Stomach (tissue), 9 donors: Measurements from ENCODE around the gene OR2L2. TPM values are rescaled to one million over a fixed set of nuclear protein-coding genes. Genes with fewer than 3 reads are reported as not detected.

Experiments used
- DNase-seq, 2 donors: peaks; one replicate each; pipeline versions ENCODE4 v3.0.0 to v3.0.0-alpha.2; 2013 to 2019
- H3K27ac ChIP-seq, 5 donors: fragments of 200-600 bp in 4 of 5; sonication (generic) in 4 of 5; one replicate each; pipeline ENCODE4 v1.5.1; 2013 to 2019; ENCODE audit warnings: mild to moderate bottlenecking in 1 of 5, moderate library complexity in 1 of 5
- H3K27me3 ChIP-seq, 3 donors: fragments of 200-600 bp; sonication (generic); one replicate each; pipeline ENCODE4 v1.5.1; 2017 to 2019; ENCODE audit warnings: mixed run types in 1 of 3
- H3K36me3 ChIP-seq, 4 donors: fragments of 200-600 bp; sonication (generic); 1 replicate in 3 of 4; 2 replicates in 1 of 4; pipeline ENCODE4 v1.5.1; 2016 to 2019
- H3K4me1 ChIP-seq, 4 donors: fragments of 200-600 bp; sonication (generic); one replicate each; pipeline ENCODE4 v1.5.1; 2016 to 2019
- H3K4me3 ChIP-seq, 4 donors: fragments of 200-600 bp; sonication (generic) in 3 of 4; one replicate each; pipeline ENCODE4 v1.5.1; 2016 to 2019; ENCODE audit warnings: mild to moderate bottlenecking in 1 of 4
- H3K9me3 ChIP-seq, 4 donors: fragments of 200-600 bp; sonication (generic); one replicate each; pipeline ENCODE4 v1.5.1; 2016 to 2019
- EP300 ChIP-seq: sonication (generic); formaldehyde crosslinking; IDR thresholded peaks from one replicate; pipeline ENCODE4 v1.6.1; 2017; ENCODE audit warnings: antibody characterized with exemption
- POLR2A ChIP-seq, 4 donors: fragments of 450-650 bp; IDR thresholded peaks; one replicate each; pipeline ENCODE4 v1.6.1; 2016; ENCODE audit warnings: antibody characterized with exemption in 4 of 4, control low read depth in 2 of 4, mild to moderate bottlenecking in 1 of 4, moderate library complexity in 1 of 4
- POLR2AphosphoS5 ChIP-seq, 3 donors: sonication (generic); formaldehyde crosslinking; IDR thresholded peaks; one replicate each; pipeline ENCODE4 v1.6.1; 2016; ENCODE audit warnings: antibody characterized with exemption in 3 of 3
- WGBS, 5 donors: extraction: QIAGEN DNeasy Blood & Tissue Kit in 3 of 5; methylation state at CpG; one replicate each; pipeline versions ENCODE4 v1.1.5 to v1.1.7; 2013 to 2018; 5-methylcytosine and 5-hydroxymethylcytosine counted together
- intact Hi-C: fragments of 100-400 bp; cut with DNase I; formaldehyde crosslinking; loops from one replicate; pipeline ENCODE4 v1.15.1; 2023; ENCODE audit warnings: low total_unique reads
- polyA plus RNA-seq, 3 donors: library from polyadenylated mRNA; stranded (reverse); fragments of 200-250 nt; gene quantifications; one replicate each; pipeline ENCODE4 v1.2.3, GENCODE V29; 2013
- total RNA-seq, 5 donors: library from RNA; depleted of rRNA; stranded (reverse); fragments of >200 nt; gene quantifications; one replicate each; pipeline versions ENCODE4 v1.1.0 to v1.2.3, GENCODE V29; 2014 to 2016
- TF ChIP-seq, protein P1 (sequence below), 7 experiments: fragments of 450-650 bp in 4 of 7; fragments of 200-600 bp in 3 of 7; sonication (generic) in 3 of 7; IDR thresholded peaks; one replicate each; pipeline ENCODE4 v1.5.1; 2016 to 2019; ENCODE audit warnings: antibody characterized with exemption in 7 of 7, control low read depth in 2 of 7, mild to moderate bottlenecking in 1 of 7
- donor health status: healthy with polysubstance abuse.
- donor health status: Bipolar disorder and iron deficiency.
- donor health status: healthy.

The OR2L2 gene
- total and polyA plus RNA-seq, 8 donors: not detected

DNA sequence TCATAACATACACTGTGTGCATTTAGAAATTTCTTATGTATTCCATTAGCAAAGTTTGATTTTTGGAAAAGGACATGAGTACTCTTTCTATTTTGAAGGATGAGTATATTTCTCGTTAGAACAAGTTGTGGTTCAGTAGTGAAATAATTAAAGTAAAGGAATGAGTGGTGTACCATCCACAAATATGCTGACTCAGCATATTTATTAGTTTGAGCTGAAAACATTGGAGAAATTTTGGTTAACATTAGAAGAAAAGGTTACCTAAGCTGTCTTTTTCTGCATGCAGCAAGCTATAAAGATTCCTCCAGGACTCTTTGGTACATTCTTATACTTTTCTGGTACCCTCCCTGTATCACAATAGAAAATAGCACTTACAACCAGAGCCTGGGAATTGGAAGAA is 22.1 kb upstream of the OR2L2 start:
- Histone ChIP-seq H3K4me3 (no peak overlapping the region), H3K27me3 (no peaks in the 10 kb centered on the region), H3K4me1 (no peaks in the 10 kb centered on the region), H3K9me3 (peaks cover 3 to 48% (median 31%) of the 10 kb centered on the region in 4 donors), H3K36me3 (no peaks in the 10 kb centered on the region), H3K27ac (no peak overlapping the region)
- no peak for DNase-seq
- no peak for TF ChIP-seq POLR2A (IDR thresholded peaks at IDR 0.05)
- TF ChIP-seq EP300: no peak
- TF ChIP-seq, protein P1, sequence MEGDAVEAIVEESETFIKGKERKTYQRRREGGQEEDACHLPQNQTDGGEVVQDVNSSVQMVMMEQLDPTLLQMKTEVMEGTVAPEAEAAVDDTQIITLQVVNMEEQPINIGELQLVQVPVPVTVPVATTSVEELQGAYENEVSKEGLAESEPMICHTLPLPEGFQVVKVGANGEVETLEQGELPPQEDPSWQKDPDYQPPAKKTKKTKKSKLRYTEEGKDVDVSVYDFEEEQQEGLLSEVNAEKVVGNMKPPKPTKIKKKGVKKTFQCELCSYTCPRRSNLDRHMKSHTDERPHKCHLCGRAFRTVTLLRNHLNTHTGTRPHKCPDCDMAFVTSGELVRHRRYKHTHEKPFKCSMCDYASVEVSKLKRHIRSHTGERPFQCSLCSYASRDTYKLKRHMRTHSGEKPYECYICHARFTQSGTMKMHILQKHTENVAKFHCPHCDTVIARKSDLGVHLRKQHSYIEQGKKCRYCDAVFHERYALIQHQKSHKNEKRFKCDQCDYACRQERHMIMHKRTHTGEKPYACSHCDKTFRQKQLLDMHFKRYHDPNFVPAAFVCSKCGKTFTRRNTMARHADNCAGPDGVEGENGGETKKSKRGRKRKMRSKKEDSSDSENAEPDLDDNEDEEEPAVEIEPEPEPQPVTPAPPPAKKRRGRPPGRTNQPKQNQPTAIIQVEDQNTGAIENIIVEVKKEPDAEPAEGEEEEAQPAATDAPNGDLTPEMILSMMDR (IDR thresholded peaks at IDR 0.05): no peak
- no peak for TF ChIP-seq POLR2AphosphoS5 (IDR thresholded peaks at IDR 0.05)
- intact Hi-C loops: no loop called here
- 35 to 74% (median 49%) methylated on average over 1 of the region's 1 CpG for WGBS, 5 donors

DNA sequence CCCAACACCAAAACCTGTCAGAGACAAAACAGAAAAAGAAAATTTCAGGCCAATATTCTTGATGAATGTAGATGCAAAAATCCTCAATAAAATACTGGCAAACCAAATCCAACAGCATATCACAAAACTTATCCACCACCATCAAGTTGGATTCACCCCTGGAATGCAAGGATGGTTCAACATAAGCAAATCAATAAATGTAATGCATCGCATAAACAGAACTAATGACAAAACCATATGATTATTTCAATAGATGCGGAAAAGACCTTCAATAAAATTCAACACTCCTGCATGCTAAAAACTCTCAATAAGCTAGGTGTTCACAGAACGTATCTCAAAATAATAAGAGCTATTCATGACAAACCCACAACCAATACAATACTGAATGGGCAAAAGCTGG is 20.2 kb upstream of the OR2L2 start:
- Histone ChIP-seq H3K27me3 (no peaks in the 10 kb centered on the region), H3K4me1 (no peaks in the 10 kb centered on the region), H3K36me3 (no peaks in the 10 kb centered on the region), H3K4me3 (no peak overlapping the region), H3K9me3 (peaks cover 3 to 46% (median 31%) of the 10 kb centered on the region in 4 donors), H3K27ac (no peak overlapping the region)
- TF ChIP-seq POLR2A (IDR thresholded peaks at IDR 0.05) (no peak), POLR2AphosphoS5 (IDR thresholded peaks at IDR 0.05) (no peak), EP300 (no peak)
- TF ChIP-seq, protein P1 (IDR thresholded peaks at IDR 0.05): no peak
- no peak for DNase-seq
- WGBS, 5 donors: 73 to 85% (median 82%) methylated on average over 3 of the region's 3 CpGs
- intact Hi-C loops: no loop called here

DNA sequence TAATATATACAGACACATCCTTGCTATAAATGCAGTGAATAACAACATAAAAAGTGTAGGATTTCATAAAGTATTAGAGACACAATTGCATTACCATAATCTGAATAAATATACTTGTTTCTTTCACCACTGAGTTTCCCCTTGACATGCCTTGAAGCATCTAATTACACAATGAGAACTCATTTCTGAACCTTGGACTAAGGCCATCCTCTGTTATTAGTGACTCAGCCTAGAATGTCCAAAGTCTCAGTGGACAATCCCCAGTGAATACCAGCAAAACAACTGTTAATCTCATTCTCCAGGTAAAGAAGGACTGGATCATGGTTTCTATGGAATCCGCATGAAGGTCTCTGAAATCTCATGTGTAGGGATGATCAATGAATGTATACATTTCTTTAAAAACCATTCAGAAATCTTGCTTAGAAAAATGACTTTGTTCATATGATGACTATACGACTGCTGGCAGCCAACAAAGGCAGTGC is 16.6 kb upstream of the OR2L2 start, which contains the start of gene OR2L5:
Gene OR2L5 (plus strand): TSS at position 432 of the 482 bp plus-strand sequence. CDS start 8,288 bp downstream, outside the sequence.
- no peak for DNase-seq
- Histone ChIP-seq H3K4me3 (no peak within 1 kb of the TSS), H3K36me3 (no peaks in the 10 kb centered on the region), H3K27ac (no peak within 1 kb of the TSS), H3K27me3 (no peaks in the 10 kb centered on the region), H3K4me1 (no peaks in the 10 kb centered on the region), H3K9me3 (peaks cover 3 to 40% (median 21%) of the 10 kb centered on the region in 4 donors)
- TF ChIP-seq POLR2AphosphoS5 (IDR thresholded peaks at IDR 0.05) (no peak), EP300 (no peak), POLR2A (IDR thresholded peaks at IDR 0.05) (no peak)
- TF ChIP-seq, protein P1 (IDR thresholded peaks at IDR 0.05): no peak
- 86 to 95% (median 91%) methylated on average over 2 of the region's 2 CpGs for WGBS, 5 donors
- intact Hi-C loops: no loop called here

DNA sequence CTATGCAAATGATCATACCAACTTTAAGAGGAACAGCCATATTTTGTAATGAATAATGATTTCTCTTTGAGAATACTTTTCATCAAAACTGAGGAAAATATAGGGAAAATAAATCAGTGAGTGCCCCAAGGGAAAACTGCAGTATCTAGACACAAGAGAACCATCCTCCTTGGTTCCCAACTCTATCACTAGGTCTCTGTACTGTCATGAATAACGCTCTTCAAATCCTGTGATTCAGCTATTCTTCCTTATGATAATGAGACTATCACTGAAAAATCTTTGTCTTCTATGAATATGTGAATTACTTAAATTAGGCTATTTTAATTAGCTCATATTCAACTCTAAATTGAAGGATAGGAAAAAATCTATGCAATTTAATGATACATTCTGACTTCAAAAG is 14.1 kb upstream of the OR2L2 start:
- H3K4me3 ChIP-seq: no peak overlapping the region
- peaks cover 3 to 27% (median 14%) of the 10 kb centered on the region in 4 donors for H3K9me3 ChIP-seq
- no peaks in the 10 kb centered on the region for H3K36me3 ChIP-seq
- no peak for DNase-seq
- no peak overlapping the region for H3K27ac ChIP-seq
- 60 to 84% (median 82%) methylated on average over 1 of the region's 1 CpG for WGBS, 5 donors
- H3K27me3 ChIP-seq: no peaks in the 10 kb centered on the region
- no peaks in the 10 kb centered on the region for H3K4me1 ChIP-seq
- TF ChIP-seq POLR2AphosphoS5 (IDR thresholded peaks at IDR 0.05): no peak
- no peak for TF ChIP-seq EP300
- TF ChIP-seq POLR2A (IDR thresholded peaks at IDR 0.05): no peak
- TF ChIP-seq, protein P1 (IDR thresholded peaks at IDR 0.05): no peak
- intact Hi-C loops: no loop called here
